OCI-M2 (cell line): ENCODE data around the gene PTPRD.

ENCODE experiments used
- DNase-seq: peaks from one replicate; lab custom pipeline; 2025; ENCODE audit not compliant: unreplicated experiment; lab: John Stamatoyannopoulos, UW

PTPRD gene

DNA sequence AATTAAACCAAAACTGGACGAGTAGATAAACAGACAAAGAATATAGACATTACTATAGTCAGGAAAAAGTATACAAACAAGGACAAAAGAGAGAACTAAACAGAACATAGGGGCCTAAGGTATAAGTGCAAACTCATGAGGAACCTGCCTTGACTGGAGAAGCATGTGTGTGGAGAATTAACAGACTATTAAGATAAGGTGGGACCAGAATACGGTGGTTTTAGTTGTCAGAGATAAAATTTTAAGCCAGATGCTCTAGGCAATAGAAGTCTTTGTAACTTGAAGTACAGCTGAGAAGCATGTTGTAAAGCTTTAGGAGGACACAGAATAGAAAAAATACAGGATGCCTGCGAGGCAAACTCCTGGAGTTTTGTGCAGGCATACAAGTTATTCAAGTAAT, 707.1 kb downstream of the PTPRD start:
- no peak for DNase-seq

DNA sequence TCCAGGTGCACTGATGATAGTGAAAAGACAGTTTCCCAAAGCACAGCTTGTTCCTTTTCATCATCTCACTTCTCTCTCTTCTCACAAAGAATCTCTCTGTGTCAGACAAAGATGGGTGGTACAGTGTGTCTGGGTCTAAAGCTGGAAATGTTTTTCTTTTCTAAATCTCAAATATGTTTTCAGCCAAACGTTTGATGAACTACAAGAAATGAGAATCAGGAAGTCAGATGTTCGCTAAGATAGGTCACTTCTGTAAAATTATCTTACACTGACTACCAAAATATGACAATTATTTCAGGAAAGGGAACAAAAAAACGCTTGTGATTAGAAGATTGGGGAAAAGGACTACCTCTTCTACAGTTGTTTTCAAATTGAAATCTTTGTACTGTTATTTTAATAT, 708.8 kb downstream of the PTPRD start:
- DNase-seq = no peak

DNA sequence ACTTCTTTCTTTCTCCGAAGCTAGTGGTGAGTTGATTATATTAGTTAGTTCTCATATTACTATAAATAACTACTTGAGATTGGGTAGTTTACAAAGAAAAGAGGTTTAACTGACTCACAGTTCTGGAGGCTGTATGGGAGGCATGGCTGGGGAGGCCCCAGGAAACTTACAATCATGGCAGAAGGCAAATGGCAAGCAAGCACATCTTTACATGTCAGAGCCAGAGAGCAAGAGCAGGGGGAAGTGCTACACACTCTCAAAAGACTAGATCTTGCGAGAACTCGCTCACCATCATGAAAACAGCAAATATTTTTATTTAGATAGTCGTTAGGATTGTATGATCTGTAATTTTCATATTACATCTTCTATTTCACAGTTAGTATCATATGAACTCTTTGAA, 711.2 kb downstream of the PTPRD start:
- DNase-seq = no peak

DNA sequence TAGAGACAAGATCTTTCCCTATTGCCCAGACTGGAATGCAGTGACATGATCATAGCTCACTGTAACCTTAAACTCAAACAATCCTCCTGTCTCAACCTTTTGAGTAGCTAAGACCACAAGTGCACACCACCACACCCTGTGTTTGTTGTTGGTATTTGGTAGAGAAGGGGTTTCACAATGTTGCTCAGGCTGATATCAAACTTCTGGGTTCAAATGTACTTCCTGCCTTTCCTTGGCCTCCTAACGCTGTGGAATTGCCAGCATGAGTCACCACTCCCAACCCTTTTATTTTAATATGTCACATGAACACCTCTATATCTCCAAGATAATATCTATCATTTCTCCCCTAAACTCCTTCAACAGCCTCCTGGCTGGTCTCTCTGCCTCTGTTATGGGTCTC, 719.0 kb downstream of the PTPRD start:
- DNase-seq = no peak

DNA sequence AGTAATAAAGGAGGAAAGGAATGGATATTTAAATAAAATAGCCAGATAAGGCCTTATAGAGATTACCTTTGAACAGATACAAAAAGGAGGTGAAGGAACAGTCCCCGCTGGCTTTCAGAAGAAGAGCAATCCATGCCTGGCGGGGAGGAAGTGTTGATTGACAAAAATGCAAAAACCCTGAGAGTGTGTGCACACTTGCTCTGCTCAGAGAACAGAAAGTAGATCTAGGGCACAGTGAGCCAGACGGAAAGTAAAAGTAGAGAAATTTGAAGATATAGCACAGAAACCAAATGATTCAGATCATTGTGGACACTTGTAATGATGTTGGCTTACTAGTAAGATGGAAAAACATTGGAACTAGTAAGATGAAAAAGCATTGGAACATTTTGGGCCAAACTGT, 720.6 kb downstream of the PTPRD start:
- DNase-seq = no peak

DNA sequence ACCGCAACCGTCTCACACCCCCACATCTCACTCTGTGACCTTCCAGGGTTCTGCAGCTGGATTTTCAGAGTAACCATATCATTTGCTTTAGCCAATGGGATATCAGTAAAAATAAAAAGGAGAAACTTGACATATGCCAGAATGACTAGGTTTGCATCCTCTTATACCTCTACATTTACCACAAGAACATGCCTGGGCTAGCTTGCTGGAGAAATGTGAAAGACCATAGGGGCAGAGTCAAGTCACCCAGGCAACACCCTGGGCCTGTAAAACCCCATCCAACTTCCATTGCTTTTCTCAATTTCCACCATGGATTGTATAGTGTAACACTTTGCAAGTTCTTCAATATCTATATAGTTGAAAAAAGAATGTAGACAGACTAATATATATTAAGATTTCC, 731.1 kb downstream of the PTPRD start:
- DNase-seq = no peak

DNA sequence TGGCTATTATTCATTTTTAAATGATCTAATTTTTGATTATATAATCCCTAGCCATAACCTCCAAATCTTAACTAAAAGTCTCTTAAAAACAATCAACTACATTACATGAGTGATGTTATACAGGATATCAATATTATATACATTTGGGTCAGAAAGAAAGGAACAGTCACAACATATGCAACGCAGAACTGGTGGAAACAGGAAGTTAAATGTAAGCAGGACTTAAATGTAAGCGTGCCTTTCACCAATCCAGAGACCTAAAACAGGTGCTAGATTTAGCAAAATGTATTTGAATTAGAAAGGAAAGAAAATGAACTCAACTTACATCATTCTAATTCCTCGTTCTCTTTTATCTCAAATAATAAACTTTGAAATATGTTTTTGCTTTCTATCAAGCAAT, 738.5 kb downstream of the PTPRD start:
- no peak for DNase-seq

DNA sequence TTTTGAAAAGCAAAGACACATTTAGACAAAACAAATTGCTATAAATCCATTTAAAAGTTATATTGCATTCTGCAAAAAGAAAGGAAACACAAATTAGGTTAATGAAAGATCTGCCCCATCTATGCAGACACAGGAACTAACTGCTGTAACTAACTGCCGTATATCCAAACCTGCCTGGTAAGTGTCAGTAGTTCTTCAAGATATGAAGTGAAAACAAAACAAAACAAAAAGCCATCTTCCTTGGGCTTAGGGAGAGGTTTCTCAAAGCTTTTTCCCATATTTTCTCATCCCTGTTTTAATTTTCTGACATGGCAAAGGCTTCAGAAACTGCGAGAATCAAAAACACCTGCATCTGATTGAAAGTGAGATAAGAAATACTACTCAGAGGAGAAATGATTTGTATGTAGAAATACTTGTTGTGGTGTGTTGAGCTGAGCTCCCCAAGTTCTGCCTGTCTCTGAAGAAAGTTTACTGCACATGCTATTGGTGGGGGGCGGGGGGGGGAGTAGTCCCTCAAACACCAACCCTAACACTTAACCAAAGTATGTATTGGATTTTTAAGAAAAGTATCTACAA, 750.5 kb downstream of the PTPRD start:
- no peak for DNase-seq

DNA sequence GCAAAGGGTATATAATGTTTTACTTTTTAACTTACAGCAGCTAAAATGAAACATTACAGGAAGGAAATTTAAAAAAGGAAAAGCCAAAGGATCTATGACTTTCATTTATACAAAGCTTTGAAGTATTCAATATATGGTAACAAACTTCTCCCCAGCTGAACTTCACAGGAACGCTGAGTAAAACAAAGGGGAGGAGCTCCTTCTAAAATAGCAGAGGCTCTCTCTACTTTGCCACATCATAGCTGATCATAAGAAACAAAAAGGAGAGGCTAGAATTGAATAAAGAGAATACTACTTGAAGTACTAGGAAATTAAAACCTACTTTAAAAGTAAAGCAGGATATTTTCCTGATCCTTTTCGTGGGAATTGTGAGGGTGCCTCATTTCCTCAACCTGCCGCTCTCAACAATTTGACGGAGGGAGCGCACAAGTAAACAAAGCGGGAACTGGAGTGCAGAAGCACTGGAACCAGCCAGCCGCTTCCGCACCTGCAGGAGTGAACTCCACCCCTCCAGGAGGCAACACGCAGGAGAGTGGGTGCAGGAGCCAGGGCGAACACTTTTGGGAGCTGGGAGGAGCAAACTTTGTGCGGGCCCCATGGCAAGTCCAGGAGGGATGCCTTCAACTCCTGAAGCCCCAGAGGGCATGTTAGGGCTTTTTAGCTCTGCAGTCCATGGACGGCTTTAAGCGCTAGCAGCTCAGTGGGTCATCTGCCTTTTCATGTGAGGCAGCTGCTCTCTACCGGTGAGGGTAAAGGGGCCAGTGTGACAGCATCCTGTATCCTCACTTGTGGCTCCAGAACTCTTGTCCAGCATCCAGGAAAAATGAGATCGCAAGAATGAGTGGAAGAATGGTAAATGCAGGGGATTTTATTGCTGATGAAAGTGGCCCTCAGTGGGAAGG, 757.4 kb downstream of the PTPRD start:
- no peak for DNase-seq

DNA sequence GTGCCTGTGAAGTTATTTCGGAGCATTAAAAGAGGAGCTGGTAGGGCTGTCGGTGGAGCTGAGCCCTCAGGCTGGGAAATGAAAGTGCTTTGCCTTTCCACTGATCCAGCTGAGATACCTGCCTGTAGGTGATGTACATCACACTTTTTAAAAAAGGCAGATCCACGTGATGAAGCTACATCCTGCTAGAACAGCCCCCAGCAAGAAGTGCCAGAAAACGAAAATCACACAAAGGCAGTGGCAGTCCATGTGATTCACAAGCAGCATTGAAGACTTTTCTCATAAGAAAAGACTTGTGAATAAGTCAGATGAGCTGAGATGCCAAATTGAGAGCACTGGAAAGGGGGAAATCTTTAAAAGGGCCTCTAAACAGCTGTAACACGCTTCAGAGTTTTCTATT, 765.1 kb downstream of the PTPRD start:
- no peak for DNase-seq

DNA sequence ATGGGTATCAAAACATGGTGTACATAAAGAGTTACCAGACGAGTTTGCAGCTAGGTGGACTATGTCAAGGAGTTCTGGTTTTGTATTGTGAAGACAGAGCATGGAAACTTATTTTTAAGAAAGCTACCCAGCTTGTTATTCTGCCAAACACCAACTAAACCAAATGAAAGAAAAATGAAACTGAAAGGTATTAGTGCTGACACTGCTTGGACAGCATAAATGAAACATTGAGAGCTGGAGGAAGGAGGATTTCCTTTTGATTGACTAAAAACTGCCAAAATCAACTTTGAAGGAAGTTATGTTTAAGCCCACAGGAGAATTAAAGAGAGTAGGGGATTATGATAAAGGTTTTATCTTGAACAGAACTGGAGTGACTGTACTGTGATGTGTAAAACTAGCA, 766.2 kb downstream of the PTPRD start:
- DNase-seq = no peak

DNA sequence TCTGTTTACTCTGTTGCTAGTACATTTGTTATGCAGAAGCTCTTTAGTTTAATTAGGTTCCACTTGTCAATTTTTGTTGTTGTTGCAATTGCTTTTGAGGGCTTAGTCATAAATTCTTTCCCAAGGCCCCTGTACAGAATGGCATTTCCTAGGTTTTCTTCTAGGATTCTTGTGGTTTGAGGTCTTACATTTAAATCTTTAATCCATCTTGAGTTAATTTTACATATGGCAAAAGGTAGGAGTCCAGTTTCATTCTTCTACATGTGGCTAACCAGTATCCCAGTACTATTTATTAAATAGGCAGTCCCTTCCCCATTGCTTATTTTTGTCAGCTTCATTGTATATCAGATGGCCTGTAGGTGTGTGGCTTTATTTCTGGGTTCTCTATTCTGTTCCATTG, 792.4 kb downstream of the PTPRD start:
- DNase-seq = no peak

DNA sequence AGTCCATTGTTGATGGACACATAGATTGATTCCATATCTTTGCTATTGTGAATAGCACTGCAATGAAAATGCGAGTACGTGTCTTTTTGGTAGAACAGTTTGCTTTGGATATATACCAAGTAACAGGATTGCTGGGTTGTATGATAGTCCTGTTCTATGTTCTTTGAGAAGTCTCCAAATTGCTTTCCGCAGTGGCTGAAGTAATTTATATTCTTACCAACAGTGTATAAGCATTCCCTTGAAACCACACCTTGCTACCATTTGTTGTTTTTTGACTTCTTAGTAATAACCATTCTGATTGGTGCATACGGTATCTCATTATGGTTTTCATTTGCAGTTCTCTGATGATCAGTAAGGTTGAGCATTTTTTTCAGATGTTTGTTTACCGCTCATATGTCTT, 792.9 kb downstream of the PTPRD start:
- DNase-seq = no peak

DNA sequence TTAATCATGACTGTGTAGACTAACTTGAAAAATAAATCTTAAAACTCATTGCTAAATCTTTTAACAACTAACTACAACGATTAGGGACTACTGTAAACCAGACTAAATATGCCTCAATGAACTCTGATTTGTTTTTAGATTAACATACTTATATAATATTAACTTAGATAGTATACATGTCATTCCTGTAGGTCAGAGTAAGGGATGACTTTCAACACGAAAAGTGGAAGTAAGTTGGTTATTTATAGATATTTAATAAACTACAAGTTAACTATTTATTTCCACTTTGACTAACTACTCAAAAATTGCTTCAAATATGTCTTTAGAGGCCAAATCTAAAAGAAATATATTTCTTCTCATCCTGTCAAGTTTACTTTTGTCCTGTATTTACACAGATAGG, 795.6 kb downstream of the PTPRD start:
- DNase-seq = no peak

DNA sequence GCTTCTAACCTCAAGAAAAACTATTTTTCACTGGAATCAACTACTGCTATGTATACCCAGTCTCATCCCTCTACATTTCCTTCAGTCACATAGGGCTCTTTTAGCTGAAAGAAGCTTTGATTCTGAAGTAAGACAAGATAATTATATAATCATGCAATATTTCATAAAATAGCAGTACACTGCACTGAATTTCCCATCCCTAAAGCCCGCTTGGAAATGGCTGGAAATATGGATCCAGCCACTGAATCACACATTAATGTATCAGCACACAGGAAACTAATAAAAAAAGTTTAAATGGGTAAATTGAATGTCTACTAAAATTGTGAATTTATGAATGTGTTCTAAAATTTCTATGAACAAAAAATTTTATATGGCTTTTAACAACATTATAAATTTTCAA, 808.7 kb downstream of the PTPRD start:
- no peak for DNase-seq

DNA sequence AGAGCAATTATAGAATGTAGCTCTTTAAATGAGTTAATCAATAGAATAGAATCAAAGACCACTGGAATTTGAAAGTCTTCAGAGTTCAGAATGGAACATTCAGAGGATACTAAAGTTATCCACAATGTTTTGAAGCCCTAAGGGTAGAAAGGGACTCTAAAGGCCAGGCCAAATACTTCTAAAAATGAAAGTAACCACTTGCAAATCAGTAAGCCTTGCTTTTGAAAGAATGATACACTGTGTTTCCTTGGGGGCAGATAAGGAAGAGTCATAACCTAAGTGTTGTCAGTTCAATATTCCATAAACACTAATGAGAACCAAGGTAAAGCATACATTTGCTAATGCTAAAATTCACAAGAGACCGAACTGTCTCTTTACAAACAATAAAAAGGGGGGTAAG, 813.5 kb downstream of the PTPRD start:
- no peak for DNase-seq

DNA sequence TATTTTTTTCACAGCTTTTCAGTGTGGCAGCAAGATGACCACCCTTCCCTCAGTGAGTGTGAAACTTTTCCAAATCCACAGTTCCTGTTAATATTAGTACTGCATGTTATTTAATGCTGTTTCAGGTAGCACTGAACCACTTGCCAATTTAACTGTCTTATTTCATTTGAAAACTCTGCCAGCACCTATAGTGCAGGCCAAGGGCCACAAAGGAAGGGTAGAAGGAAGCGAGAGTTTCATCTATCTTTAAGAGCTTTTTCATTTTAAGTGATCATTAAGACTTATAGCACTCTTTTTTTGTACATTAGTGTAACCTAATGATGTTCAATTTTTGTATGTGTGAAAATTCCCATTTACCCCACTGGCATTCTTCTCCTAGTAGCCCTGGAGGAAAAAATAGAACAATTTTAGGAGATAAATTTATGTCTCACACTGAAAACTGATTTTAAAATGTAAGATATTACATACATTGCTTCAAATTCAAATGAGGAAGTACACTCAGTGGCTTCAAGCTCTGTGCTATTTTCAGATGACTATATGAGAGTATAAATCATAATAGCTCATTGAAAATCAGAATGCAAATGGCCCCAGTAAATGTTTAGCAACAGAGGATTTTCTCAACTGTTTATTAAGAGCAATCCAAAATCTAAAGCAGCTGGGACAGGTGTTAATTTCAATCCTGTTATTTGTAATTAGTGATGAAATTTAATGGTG, 820.5 kb downstream of the PTPRD start:
- no peak for DNase-seq

DNA sequence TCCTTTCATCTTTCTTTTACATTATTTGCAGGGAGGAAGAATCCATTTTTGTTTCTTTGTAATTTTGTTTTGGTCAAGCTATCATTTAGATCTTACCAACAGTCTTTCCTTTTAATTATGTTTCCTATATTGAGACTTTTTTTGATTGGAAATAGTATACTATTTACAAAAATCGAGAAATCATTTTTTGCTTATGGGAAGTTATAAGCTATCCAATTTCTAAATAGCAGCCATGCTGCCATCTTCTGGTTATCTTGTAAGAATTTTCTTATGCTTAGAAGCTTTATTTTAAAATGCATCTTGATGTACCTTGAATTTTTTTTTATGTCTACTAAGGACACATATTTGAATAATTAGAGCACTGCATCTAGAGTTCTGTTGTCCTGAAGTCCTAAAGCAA, 821.2 kb downstream of the PTPRD start:
- DNase-seq = no peak

DNA sequence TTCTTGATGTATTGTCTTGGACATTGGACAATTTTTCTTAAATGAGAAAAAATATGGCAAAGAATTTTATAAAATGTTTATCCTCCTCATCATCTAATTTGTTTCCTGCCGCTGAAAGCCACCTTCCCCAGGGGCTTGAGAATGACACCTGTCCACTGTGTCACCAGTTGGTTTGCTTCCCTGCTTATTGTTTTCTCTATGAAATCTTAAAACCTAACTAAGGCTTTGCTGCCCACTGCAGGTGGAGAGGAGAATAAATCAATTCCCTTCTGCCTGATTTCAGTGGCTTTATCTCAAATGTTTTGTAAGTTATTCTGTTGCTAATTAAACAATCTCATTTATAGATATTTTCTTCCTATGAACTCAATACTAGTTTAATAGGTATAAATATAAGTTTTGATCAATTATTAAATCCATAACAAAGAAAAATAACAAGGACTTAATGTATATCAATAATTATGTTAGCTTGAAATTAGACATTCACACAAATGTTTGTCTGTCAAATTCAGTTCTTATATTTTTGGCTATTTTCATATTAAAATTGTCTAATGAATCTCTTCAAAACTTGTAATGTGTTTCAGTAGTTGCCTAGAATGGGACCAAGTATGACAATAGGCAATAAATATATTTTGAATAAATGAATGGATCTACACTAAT, 822.5 kb downstream of the PTPRD start:
- DNase-seq = no peak

DNA sequence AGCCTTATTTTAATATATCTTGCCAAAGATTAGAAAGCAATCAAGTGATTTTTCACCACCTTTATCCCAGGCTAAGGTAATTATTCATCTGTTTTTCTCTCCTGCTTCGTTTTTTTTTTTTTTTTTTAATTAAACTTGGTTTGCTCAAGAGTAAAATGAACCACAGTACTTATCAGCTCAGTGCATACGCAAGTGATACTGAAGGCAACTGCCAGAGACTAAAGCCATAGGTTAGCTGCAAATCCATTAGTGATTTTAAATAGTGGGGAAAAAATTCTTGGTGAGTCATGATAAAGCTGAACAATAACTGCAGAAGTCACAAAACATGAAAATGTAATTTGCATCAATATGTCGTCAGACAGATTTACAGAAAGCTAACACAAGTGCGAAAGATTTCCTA, 829.1 kb downstream of the PTPRD start:
- DNase-seq = no peak

DNA sequence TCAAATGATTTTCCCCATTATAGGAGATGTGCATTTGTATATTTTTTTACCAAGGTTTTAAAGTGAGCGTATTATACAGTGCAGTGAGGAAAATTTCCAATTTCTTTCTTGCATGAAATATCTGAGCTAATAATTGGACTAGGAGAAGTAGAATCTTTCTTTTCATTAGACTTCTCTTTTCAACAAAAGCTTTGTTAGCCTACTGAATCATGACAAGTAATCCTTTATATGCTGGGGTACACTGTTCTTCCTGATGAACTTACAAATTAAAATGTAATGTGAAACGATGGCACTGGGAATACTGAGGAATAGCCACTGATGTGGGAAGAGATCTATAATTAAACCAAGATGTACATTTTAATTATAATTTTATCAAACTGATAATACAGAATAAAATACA, 829.6 kb downstream of the PTPRD start:
- DNase-seq = no peak

DNA sequence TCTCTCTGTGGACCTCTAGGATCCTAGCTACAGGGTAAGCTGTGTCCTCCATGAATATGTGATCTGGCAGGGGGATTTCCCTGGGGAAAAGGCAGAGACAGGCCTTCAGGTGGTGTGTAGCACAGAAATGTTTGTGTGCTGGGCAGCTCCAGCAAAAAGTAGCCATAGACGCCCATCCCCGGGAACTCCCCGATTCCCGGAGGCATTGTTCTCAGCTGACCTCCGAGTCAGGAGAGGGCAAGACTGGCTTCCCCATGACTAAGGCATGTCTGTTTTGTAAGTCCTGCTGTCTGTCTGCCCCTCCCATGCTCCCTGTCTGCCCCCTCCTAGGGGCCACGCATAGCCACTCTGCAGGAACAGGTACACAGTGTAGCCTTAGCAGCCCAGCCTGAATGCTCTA, 834.5 kb downstream of the PTPRD start:
- DNase-seq = no peak
